GM20431 (cell line): ENCODE data around the gene RBM38.
"Not testable (repeated sequence)": the region's sequence is repeated elsewhere in the genome, so short reads cannot be mapped to it uniquely, and the experiment has no call there.

Experiments
- in situ Hi-C: fragments of 300-500 bp; cut with MseI, MboI; formaldehyde crosslinking; loops from one replicate; pipeline ENCODE4 v1.15.0; 2020; ENCODE audit warnings: low sequenced_read_pairs; ENCODE audit not compliant: unreplicated experiment

RBM38 gene

GRCh38 chr20:57413986-57414385, 22.8 kb downstream of the RBM38 start:
- in situ Hi-C loops = no loop called here

DNA sequence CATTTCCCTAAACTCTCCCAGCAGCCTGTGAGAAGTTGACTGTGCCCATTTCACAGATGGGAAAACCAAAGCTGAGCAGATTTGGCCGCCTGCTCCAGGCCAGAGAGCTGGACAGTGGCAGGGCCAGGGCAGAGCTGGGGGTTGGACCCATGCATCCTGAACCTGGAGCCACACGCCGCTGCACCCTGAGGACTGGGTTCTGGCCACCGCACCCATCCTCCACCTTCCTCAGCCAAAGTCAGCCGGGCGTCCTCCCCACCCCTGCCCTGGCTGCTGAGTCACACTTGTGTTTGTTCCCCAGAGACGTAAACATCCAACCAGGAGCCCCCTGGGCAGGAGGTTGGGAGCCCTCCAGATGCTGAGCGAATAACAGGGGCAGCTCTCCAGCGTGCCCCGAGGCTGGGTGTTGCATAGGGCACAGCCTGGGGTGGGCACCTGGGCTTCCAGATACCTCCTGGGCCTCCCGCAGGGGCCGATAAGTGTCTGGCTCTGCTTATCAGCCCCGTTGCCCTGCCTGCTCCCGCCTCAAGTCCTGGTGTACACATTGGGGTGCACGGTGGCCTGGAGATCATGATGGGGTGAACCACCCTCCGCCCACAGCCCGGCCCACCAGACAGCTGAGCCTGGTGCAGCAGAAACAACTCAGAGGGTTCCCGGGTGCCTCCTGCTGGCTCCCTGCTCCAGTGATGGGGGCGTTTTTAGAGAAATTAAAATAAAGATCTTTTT, 23.8 kb downstream of the RBM38 start:
- in situ Hi-C loops = no loop called here

DNA sequence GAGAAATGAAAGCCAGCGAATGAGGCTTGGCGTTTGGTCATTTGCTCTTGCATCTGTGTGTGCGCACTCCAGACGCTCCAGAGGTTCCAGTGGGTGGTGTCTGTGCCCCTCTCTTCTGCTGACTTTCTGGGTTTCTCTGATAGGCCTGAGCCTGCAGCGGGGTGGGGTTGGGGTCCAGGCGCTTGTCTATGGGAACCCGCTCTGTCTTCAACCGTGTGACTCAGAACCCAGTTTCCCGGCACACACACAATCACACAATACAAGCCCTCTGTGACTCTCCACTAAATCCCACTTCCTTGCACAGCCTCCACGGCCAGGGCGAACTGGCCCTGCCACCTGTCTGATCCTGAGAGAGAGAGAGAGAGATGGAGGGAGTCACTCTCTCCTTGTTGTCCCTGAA, 24.6 kb downstream of the RBM38 start:
- in situ Hi-C loops = no loop called here

DNA sequence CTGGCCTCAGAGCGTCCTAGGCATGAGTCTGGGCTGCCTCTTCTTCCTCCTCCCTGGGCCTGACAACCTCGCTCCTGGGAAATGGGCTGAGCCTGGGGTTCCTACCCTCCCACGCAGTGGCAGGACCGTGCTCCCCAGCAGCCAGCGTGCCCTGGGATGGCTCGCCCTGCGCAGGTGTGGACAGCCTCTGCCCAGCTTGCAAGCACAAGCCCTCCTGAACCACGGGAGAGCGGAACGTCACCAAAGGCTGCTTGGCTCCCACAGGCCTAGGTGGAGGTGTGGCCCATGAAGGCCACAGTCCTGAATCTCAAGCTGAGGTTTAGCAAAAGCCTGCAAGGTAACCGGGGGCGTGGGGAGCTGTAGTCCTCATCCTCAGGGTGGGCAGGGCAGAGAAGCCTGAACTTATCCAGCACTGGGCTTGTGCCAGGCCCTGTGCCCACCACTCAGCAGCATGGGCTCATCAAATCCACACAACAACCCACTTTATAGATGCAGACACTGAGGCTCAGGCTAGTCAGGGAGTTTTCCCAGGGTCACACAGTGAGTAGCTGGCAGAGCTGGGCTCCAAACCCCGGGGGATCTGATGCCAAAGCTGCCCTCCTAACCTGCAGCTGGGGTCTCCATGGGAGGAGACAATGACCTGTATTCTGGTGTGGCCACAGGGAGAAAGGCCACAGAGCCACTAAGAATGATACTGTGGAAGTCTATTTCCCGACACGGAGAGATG, 25.3 kb downstream of the RBM38 start:
- in situ Hi-C loops = no loop called here

GRCh38 chr20:57417051-57417689, 26.0 kb downstream of the RBM38 start:
- in situ Hi-C loops = no loop called here

GRCh38 chr20:57417830-57418780, 26.9 kb downstream of the RBM38 start:
- in situ Hi-C loops = no loop called here

DNA sequence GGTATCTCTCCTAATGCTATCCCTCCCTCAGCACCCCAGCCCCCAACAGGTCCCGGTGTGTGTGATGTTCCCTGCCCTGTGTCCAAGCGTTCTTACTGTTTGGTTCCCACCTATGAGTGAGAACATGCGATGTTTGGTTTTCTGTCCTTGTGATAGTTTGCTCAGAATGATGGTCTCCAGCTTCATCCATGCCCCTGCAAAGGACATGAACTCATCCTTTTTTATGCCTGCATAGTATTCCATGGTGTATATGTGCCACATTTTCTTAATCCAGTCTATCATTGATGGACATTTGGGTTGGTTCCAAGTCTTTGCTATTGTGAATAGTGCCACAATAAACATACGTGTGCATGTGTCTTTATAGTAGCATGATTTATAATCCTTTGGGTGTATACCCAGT, 28.3 kb downstream of the RBM38 start:
- in situ Hi-C loops = not testable (repeated sequence)

- in situ Hi-C loops = no loop called here
Observed at GRCh38 chr20:57420571-57421252, 29.5 kb downstream of the RBM38 start.

- in situ Hi-C loops = no loop called here
Observed at GRCh38 chr20:57421253-57422220, 30.3 kb downstream of the RBM38 start.

GRCh38 chr20:57422254-57422653, 31.1 kb downstream of the RBM38 start:
- in situ Hi-C loops = no loop called here

DNA sequence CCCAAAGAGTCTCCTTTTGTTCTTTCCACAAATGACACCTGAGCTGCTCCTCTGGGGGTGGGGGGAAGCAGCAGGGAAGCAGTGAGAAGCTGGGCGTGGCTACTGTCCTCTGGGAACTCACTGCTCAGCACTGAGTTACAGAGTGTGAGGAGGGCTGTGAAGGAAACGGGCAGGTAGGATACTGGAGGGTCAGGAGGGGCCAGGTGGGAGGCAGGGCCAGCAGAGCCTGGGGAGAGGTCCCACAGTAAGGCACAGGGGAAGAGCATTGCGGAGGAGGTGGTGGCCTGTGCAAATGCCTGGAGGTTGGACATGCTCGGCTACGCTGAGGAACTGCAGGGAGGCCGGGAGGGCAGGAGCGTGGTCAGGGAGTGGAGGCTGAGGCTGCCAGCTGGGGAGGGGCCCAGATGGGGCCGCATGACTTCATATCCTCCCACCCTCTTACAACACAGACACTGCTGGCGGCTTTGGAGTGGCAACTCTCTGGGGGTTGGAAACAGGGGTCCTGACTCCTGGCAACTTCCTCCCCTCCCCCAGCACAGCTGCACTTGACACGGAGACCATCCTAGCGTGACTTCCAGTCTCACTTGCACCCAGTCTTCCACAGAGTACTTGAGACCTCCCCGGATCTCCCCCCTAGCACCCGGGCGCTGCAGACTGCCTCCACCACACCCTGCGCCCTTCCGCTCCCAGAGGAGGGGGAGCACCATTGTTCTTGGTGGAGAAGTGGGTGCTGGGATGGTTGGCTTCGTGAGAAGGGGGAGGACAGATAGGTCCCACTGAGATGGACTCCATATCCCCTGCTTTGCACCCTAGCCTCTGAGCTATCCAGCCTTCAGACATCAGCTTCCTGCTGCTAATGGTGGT, 34.2 kb downstream of the RBM38 start:
- in situ Hi-C loops = no loop called here

- in situ Hi-C loops = no loop called here
Observed at GRCh38 chr20:57426271-57426689, 35.1 kb downstream of the RBM38 start.

GRCh38 chr20:57426831-57427230, 35.6 kb downstream of the RBM38 start:
- in situ Hi-C loops = no loop called here

DNA sequence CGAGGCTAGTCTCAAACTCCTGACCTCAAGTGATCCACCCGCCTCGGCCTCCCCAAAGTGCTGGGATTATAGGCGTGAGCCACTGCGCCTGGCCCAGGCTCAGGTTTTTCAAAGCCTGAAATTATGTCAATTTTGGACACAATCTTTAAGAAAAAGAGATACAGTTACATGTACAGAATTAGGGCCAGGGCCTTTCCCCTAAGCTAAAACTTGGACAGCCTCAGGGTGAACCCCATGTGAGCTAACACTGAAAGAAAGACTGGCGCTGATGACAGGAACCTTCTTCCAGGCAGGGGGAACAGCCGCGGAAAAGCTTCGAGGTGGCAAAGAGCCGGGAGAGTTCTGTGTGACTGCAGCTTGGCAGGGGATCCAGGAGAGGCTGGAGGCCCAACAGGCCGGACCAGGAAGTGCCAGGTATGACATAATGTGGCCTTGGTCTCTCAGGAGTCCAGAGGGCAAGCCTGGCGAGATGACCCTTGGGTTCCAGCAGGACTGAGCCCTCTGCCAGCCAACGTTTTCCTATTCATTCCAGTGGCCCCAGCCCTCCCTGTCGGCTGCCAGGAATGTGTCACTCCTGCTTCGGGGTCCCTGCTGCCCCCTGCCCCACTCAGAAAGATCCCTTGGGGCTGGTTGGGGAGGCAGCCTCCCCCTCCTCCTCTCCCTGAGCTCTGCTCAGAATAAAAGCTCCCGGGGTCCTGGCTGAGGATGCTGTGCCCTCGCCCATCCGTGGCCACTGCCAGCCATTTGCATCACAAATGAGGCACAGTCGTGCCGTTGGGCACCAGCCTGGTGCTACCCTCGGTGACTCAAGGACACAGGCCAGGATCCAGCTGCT, 37.3 kb downstream of the RBM38 start:
- in situ Hi-C loops = no loop called here

DNA sequence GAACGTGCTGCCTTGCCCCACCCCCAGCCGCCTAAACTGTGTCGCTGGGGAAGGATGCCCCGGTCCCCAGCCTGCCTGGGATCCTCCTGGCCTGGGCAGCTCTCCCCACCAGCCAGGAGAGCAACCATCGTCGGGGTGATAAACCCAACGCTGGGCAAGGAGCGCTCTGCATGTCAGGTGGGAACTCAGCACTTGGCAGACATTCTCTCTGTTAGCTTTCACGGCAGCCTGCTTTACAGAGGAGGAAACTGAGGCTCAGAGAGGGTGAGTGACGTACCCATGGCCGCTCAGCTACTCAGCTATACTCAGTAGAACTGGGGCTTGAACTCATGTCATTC, 37.9 kb downstream of the RBM38 start:
- in situ Hi-C loops = no loop called here

DNA sequence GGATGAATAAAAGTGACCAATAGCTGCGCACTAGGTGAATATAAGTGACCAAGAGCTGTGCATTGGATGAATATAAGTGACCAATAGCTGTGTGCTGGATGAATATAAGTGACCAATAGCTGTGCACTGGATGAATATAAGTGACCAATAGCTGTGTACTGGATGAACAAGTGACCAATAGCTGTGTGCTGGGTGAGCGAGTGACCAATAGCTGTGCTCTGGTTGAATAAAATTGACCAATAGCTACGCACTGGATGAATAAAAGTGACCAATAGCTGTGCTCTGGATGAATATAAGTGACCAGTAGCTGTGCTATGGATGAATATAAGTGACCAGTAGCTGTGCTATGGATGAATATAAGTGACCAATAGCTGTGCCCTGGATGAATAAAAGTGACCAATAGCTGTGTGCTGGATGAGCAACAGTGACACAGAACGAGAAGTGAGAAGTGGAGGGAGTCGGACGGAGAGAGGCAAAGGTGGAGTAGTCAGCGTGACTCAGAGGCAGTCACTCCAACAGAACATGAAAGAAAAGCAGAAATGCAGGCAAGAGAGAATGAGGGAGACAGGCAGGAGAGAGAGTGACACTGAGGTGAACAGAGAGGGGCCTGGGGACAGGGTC, 38.5 kb downstream of the RBM38 start:
- in situ Hi-C loops = no loop called here
